IMR-90 (cell line): ENCODE measurements around the gene ZDHHC19.

Experiments used
- BHLHE40 ChIP-seq: fragments of 150-350 bp; IDR thresholded peaks from 2 replicates; pipeline ENCODE4 v1.6.1; 2016; ENCODE audit warnings: mild to moderate bottlenecking, low read depth, low read length
- CTCF ChIP-seq: conservative IDR thresholded peaks from 2 replicates; pipeline ENCODE4 v1.5.1; 2012; ENCODE audit warnings: mild to moderate bottlenecking, low read depth, low read length, improper control_type of control experiment
- MAFK ChIP-seq: IDR thresholded peaks from 2 replicates; pipeline ENCODE4 v1.6.1; 2012; ENCODE audit warnings: low read depth, low read length, improper control_type of control experiment
- MAZ ChIP-seq: IDR thresholded peaks from 2 replicates; pipeline ENCODE4 v1.6.1; 2012; ENCODE audit warnings: low read depth, mild to moderate bottlenecking, low read length, improper control_type of control experiment, moderate library complexity, borderline replicate concordance
- MXI1 ChIP-seq: IDR thresholded peaks from 2 replicates; pipeline ENCODE4 v1.6.1; 2012; ENCODE audit warnings: low read depth, mild to moderate bottlenecking, low read length, moderate library complexity, borderline replicate concordance
- POLR2A ChIP-seq: IDR thresholded peaks from 2 replicates; pipeline ENCODE4 v1.6.1; 2012; ENCODE audit warnings: mild to moderate bottlenecking, low read depth, low read length
- RAD21 ChIP-seq: IDR thresholded peaks from 2 replicates; pipeline ENCODE4 v1.6.1; 2012; ENCODE audit warnings: low read length, improper control_type of control experiment
- RCOR1 ChIP-seq: IDR thresholded peaks from 2 replicates; pipeline ENCODE4 v1.6.1; 2012; ENCODE audit warnings: mild to moderate bottlenecking, low read length, improper control_type of control experiment; ENCODE audit not compliant: insufficient replicate concordance
- RFX5 ChIP-seq: IDR thresholded peaks from 2 replicates; pipeline ENCODE4 v1.8.0; 2012; ENCODE audit warnings: low read depth, mild to moderate bottlenecking, low read length, moderate library complexity
- SMC3 ChIP-seq: fragments of 150-350 bp; IDR thresholded peaks from 2 replicates; pipeline ENCODE4 v1.6.1; 2016; ENCODE audit warnings: low read depth, mild to moderate bottlenecking, antibody characterized with exemption, low read length, moderate library complexity
- TF ChIP-seq, protein P1 (sequence below): fragments of 150-350 bp; IDR thresholded peaks from 2 replicates; pipeline ENCODE4 v1.6.1; 2017; ENCODE audit warnings: mild to moderate bottlenecking, antibody characterized with exemption, low read length, low read depth
- TF ChIP-seq, protein P2 (sequence below): fragments of 150-350 bp; IDR thresholded peaks from 2 replicates; pipeline ENCODE4 v1.6.1; 2016; ENCODE audit warnings: low read depth, mild to moderate bottlenecking, low read length, moderate library complexity, borderline replicate concordance

GRCh38 chr3:196186651-196187573 lies 24.3 kb downstream of the ZDHHC19 start:
- TF ChIP-seq BHLHE40: no peak
- no peak for TF ChIP-seq CTCF
- no peak for TF ChIP-seq RCOR1
- TF ChIP-seq POLR2A: no peak
- TF ChIP-seq SMC3: no peak
- no peak for TF ChIP-seq MXI1
- TF ChIP-seq, protein P1, sequence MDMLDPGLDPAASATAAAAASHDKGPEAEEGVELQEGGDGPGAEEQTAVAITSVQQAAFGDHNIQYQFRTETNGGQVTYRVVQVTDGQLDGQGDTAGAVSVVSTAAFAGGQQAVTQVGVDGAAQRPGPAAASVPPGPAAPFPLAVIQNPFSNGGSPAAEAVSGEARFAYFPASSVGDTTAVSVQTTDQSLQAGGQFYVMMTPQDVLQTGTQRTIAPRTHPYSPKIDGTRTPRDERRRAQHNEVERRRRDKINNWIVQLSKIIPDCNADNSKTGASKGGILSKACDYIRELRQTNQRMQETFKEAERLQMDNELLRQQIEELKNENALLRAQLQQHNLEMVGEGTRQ: no peak
- TF ChIP-seq MAZ: no peak
- TF ChIP-seq RFX5: no peak
- TF ChIP-seq, protein P2, sequence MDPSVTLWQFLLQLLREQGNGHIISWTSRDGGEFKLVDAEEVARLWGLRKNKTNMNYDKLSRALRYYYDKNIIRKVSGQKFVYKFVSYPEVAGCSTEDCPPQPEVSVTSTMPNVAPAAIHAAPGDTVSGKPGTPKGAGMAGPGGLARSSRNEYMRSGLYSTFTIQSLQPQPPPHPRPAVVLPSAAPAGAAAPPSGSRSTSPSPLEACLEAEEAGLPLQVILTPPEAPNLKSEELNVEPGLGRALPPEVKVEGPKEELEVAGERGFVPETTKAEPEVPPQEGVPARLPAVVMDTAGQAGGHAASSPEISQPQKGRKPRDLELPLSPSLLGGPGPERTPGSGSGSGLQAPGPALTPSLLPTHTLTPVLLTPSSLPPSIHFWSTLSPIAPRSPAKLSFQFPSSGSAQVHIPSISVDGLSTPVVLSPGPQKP: no peak
- TF ChIP-seq RAD21: no peak
- no peak for TF ChIP-seq MAFK
